K562 (cell line): ENCODE data around the gene ZNF516. TPM values are rescaled to one million over a fixed set of nuclear protein-coding genes. Genes with fewer than 3 reads are reported as not detected.

Experiments
- GATAD2B ChIP-seq: fragments of 450-650 bp; IDR thresholded peaks from 2 replicates; pipeline ENCODE4 v1.6.1; 2017; ENCODE audit warnings: mild to moderate bottlenecking, borderline replicate concordance
- HDAC8 ChIP-seq: fragments of 450-650 bp; IDR thresholded peaks from 2 replicates; pipeline ENCODE4 v1.6.1; 2016; ENCODE audit warnings: mild to moderate bottlenecking, missing genetic modification characterization, moderate library complexity, missing compliant biosample characterization
- NFATC3 ChIP-seq: fragments of 450-650 bp; IDR thresholded peaks from 2 replicates; pipeline ENCODE4 v1.6.1; 2017; ENCODE audit warnings: mild to moderate bottlenecking
- SAFB2 ChIP-seq: fragments of 200-400 bp; formaldehyde crosslinking; IDR thresholded peaks from 2 replicates; pipeline ENCODE4 v1.6.1; 2018; ENCODE audit warnings: borderline replicate concordance, low read length, low read depth, moderate library complexity; ENCODE audit not compliant: severe bottlenecking
- SIN3A ChIP-seq, 2 experiments: fragments of 150-350 bp in 1 of 2; IDR thresholded peaks; 2 replicates each; pipeline ENCODE4 v1.6.1; 2011 to 2016; ENCODE audit warnings: borderline replicate concordance in 2 of 2, low read depth in 2 of 2, low read length in 2 of 2, mild to moderate bottlenecking in 2 of 2, moderate library complexity in 2 of 2; ENCODE audit not compliant: control insufficient read depth in 1 of 2
- STAT5B ChIP-seq: fragments of 250-450 bp; sonication (Bioruptor Pico); IDR thresholded peaks from 2 replicates; pipeline ENCODE4 v1.8.0; 2021; ENCODE audit warnings: mild to moderate bottlenecking, inconsistent platforms
- ZNF311 ChIP-seq: fragments of 250-450 bp; sonication (Bioruptor Pico); IDR thresholded peaks from 2 replicates; pipeline ENCODE4 v1.4.0; 2020; ENCODE audit warnings: mild to moderate bottlenecking, moderate library complexity
- polyA plus RNA-seq, 8 experiments: library from polyadenylated mRNA; depleted of rRNA in 4 of 8; stranded (reverse) in 5 of 8; unstranded in 3 of 8; fragments of >200 nt; fragmentation: Nextera tagmentation in 2 of 8; fragmentation: Illumina TruSeq in 1 of 8; extraction: Ambion mirVana in 2 of 8; extraction: Trizol in 1 of 8; gene quantifications; 2 replicates each; pipeline versions ENCODE4 v1.2.1 to v1.2.3, GENCODE V29; 2011 to 2014; ENCODE audit warnings: inconsistent platforms in 1 of 8, missing spikeins in 1 of 8
- total RNA-seq, 7 experiments: library from RNA; depleted of rRNA in 6 of 7; stranded (reverse); fragments of >200 nt in 6 of 7; fragmentation: Illumina TruSeq in 2 of 7; extraction: Trizol in 2 of 7; gene quantifications; 2 replicates each; pipeline versions ENCODE4 v1.2.1 to v1.2.3, GENCODE V29; 2011 to 2021; ENCODE audit warnings: low replicate concordance in 1 of 7
- TF ChIP-seq, protein P1 (sequence below): fragments of 200-400 bp; formaldehyde crosslinking; IDR thresholded peaks from 2 replicates; pipeline ENCODE4 v1.6.1; 2017; ENCODE audit warnings: mild to moderate bottlenecking, low read depth, low read length, moderate library complexity
- TF ChIP-seq, protein P2 (sequence below): fragments of 450-650 bp; IDR thresholded peaks from 2 replicates; pipeline ENCODE4 v1.6.1; 2018; ENCODE audit not compliant: partially characterized antibody

Gene ZNF516
- total and polyA plus RNA-seq, 9 of the 15 experiments (the other 6 are each of a cell fraction or from before 2014, with no cell fraction given), result 0.04 to 0.20 (median 0.08) TPM; not detected in 3

DNA sequence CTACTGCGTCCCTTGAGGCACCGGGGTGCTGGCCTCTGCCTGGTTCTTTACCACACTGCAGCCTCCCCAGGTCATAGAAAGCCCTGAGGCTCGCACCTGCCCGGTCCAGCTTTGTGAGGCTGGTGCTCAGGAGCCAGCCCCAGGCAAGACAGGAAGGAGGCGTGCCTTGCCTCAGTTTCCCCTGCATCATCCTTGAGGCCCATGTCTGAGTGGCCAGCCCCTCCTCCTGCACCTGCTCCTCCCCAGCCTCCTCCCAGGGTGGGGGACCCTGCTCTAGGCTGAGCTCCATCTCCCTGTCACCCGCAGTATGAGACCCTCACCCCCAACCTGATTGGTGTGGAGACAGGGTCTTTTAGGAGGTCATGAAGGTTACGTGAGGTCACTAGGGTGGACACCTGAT, 147.7 kb downstream of the ZNF516 start (continued):
- TF ChIP-seq, protein P1, sequence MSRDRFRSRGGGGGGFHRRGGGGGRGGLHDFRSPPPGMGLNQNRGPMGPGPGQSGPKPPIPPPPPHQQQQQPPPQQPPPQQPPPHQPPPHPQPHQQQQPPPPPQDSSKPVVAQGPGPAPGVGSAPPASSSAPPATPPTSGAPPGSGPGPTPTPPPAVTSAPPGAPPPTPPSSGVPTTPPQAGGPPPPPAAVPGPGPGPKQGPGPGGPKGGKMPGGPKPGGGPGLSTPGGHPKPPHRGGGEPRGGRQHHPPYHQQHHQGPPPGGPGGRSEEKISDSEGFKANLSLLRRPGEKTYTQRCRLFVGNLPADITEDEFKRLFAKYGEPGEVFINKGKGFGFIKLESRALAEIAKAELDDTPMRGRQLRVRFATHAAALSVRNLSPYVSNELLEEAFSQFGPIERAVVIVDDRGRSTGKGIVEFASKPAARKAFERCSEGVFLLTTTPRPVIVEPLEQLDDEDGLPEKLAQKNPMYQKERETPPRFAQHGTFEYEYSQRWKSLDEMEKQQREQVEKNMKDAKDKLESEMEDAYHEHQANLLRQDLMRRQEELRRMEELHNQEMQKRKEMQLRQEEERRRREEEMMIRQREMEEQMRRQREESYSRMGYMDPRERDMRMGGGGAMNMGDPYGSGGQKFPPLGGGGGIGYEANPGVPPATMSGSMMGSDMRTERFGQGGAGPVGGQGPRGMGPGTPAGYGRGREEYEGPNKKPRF, result no peak
- TF ChIP-seq STAT5B, result no peak
- TF ChIP-seq GATAD2B, result no peak
- TF ChIP-seq SAFB2, result no peak
- TF ChIP-seq, protein P2, sequence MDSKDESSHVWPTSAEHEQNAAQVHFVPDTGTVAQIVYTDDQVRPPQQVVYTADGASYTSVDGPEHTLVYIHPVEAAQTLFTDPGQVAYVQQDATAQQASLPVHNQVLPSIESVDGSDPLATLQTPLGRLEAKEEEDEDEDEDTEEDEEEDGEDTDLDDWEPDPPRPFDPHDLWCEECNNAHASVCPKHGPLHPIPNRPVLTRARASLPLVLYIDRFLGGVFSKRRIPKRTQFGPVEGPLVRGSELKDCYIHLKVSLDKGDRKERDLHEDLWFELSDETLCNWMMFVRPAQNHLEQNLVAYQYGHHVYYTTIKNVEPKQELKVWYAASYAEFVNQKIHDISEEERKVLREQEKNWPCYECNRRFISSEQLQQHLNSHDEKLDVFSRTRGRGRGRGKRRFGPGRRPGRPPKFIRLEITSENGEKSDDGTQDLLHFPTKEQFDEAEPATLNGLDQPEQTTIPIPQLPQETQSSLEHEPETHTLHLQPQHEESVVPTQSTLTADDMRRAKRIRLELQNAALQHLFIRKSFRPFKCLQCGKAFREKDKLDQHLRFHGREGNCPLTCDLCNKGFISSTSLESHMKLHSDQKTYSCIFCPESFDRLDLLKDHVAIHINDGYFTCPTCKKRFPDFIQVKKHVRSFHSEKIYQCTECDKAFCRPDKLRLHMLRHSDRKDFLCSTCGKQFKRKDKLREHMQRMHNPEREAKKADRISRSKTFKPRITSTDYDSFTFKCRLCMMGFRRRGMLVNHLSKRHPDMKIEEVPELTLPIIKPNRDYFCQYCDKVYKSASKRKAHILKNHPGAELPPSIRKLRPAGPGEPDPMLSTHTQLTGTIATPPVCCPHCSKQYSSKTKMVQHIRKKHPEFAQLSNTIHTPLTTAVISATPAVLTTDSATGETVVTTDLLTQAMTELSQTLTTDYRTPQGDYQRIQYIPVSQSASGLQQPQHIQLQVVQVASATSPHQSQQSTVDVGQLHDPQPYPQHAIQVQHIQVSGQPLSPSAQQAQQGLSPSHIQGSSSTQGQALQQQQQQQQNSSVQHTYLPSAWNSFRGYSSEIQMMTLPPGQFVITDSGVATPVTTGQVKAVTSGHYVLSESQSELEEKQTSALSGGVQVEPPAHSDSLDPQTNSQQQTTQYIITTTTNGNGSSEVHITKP, result no peak
- no peak for TF ChIP-seq HDAC8 (tag)
- TF ChIP-seq NFATC3, result no peak
- TF ChIP-seq ZNF311 (CRISPR knock-in tag), result no peak
- TF ChIP-seq SIN3A (IDR thresholded peaks at IDR 0.05; ENCODE audit: borderline replicate concordance in 2 of 2, control insufficient read depth in 1 of 2, low read depth in 2 of 2, low read length in 2 of 2), result no peak
- TF ChIP-seq, all 486 proteins: peak for 0
